Right lobe of liver (tissue), 6 donors: ENCODE measurements around the gene MOGAT3. TPM values are rescaled to one million over a fixed set of nuclear protein-coding genes. Genes with fewer than 3 reads are reported as not detected.

Source experiments
- ATAC-seq, 4 donors: fragments of 200-7000 bp; cut with Tn5 transposase; one replicate each; pipeline ENCODE4 v1.9.1; 2020; ENCODE audit warnings: mild to moderate bottlenecking in 4 of 4, moderate library complexity in 4 of 4
- DNase-seq, 3 donors: peaks; one replicate each; pipeline ENCODE4 v3.0.0-alpha.2; 2020
- H3K27ac ChIP-seq, 3 donors: fragments of 200-600 bp; one replicate each; pipeline ENCODE4 v1.8.0; 2022
- H3K27me3 ChIP-seq, 2 donors: fragments of 200-600 bp; one replicate each; pipeline ENCODE4 v1.8.0; 2022
- H3K36me3 ChIP-seq, 4 donors: fragments of 200-600 bp; sonication (generic) in 1 of 4; one replicate each; pipeline versions ENCODE4 v1.5.1 to v1.8.0; 2017 to 2022; ENCODE audit warnings: control low read depth in 1 of 4
- H3K4me1 ChIP-seq, 4 donors: fragments of 200-600 bp; sonication (generic) in 1 of 4; one replicate each; pipeline versions ENCODE4 v1.5.1 to v1.8.0; 2017 to 2022; ENCODE audit warnings: control low read depth in 1 of 4
- H3K4me3 ChIP-seq, 3 donors: fragments of 200-600 bp; one replicate each; pipeline ENCODE4 v1.8.0; 2022
- H3K9me3 ChIP-seq, 4 donors: fragments of 200-600 bp; sonication (generic) in 1 of 4; one replicate each; pipeline versions ENCODE4 v1.5.1 to v1.8.0; 2017 to 2022; ENCODE audit warnings: control low read depth in 1 of 4
- POLR2A ChIP-seq: fragments of 450-650 bp; IDR thresholded peaks from one replicate; pipeline ENCODE4 v1.6.1; 2017; ENCODE audit warnings: antibody characterized with exemption, mild to moderate bottlenecking
- WGBS: methylation state at CpG from one replicate; pipeline ENCODE4 v1.1.6; 2018; ENCODE audit warnings: low coverage, low lambda C conversion rate; ENCODE audit not compliant: insufficient coverage; ENCODE audit errors: missing lambda C conversion rate; 5-methylcytosine and 5-hydroxymethylcytosine counted together
- intact Hi-C, 2 donors: fragments of 100-400 bp; cut with DNase I; formaldehyde crosslinking; loops; one replicate each; pipeline versions ENCODE4 v1.11.2 to v1.14.1; 2022
- total RNA-seq, 6 experiments: library from RNA; depleted of rRNA in 2 of 6; stranded (reverse); fragments of >200 nt in 2 of 6; fragmentation: NEBNext Ultra II Directional in 3 of 6; extraction: Animal tissue kit (Norgen Biotek cat#: 25700) in 3 of 6; gene quantifications; one replicate each; pipeline versions ENCODE4 v1.1.0 to v1.2.4, GENCODE V29; 2016 to 2023
- TF ChIP-seq, protein P1 (sequence below), 4 donors: fragments of 200-600 bp in 3 of 4; fragments of 450-650 bp in 1 of 4; IDR thresholded peaks; one replicate each; pipeline versions ENCODE4 v1.5.1 to v1.8.0; 2016 to 2022; ENCODE audit warnings: antibody characterized with exemption in 4 of 4, mild to moderate bottlenecking in 2 of 4
- donor health status: DM: no; HTN: yes; CAD: no.
- donor health status: DM: no; HTN: no; CAD: no.
- donor health status: DM: no; HTN: no; CAD: no.
- donor health status: DM: no; HTN: yes; CAD: no.
- donor health status: DM: no; HTN: yes; CAD: no.

Gene MOGAT3
- total RNA-seq, 6 experiments from 2014 or later = 8.4 to 28.6 (median 15.7) TPM

DNA sequence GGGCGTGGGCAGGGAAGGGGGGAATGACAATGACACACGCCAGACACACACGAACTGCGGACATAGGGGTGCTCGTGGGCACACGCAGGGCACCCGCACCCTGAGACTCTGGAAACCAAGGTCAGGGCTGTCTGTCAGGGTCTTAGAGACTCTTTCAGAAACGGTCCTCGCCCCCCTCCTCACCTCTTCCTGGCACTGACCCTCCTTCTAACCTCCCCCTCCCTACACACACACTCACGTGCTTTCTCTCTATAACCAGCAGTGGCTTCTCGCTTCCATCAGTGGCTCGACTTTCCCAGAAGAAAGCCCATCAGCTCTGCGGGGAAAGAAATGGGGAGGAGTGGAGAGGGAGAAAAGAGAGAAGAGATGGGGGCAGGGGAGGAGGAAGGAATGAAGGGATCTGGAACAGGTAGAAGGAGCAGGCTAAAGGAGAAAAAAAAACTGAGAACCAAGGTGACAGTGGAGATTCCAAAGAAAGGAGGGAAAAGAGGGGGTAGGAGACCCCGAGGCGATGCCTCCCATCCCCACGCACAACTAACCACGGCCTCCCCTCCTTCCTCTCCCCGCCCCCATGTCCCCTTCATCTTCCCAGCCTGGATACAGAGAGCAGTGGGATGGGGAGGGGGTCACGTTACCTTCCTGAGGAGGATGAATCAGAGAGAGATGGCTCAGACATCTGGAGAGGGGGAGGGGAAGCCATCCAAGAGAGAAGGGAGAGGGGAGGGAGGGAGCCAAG lies 33.8 kb downstream of the MOGAT3 start:
- DNase-seq (no peak), ATAC-seq (no peak)
- Histone ChIP-seq H3K4me1 (peaks cover 0 to 23% (median 0%) of the 10 kb centered on the region in 4 donors), H3K4me3 (no peak overlapping the region), H3K36me3 (no peaks in the 10 kb centered on the region), H3K27me3 (peaks cover 0 to 28% of the 10 kb centered on the region in 2 donors), H3K27ac (no peak overlapping the region), H3K9me3 (no peaks in the 10 kb centered on the region)
- WGBS = under 1% methylated on average over 17 of the region's 19 CpGs
- TF ChIP-seq POLR2A = no peak
- TF ChIP-seq, protein P1, sequence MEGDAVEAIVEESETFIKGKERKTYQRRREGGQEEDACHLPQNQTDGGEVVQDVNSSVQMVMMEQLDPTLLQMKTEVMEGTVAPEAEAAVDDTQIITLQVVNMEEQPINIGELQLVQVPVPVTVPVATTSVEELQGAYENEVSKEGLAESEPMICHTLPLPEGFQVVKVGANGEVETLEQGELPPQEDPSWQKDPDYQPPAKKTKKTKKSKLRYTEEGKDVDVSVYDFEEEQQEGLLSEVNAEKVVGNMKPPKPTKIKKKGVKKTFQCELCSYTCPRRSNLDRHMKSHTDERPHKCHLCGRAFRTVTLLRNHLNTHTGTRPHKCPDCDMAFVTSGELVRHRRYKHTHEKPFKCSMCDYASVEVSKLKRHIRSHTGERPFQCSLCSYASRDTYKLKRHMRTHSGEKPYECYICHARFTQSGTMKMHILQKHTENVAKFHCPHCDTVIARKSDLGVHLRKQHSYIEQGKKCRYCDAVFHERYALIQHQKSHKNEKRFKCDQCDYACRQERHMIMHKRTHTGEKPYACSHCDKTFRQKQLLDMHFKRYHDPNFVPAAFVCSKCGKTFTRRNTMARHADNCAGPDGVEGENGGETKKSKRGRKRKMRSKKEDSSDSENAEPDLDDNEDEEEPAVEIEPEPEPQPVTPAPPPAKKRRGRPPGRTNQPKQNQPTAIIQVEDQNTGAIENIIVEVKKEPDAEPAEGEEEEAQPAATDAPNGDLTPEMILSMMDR (IDR thresholded peaks at IDR 0.05) = no peak
- intact Hi-C loops = loop anchor here in 1 of 2 donors (10.0 kb wide), 1 partner anchor 118 kb away; no protein-coding TSS in a partner anchor

- no peak overlapping the region for H3K4me3 ChIP-seq
- H3K27ac ChIP-seq = no peak overlapping the region
- DNase-seq (no peak), ATAC-seq (no peak)
- TF ChIP-seq, protein P1 (IDR thresholded peaks at IDR 0.05) = no peak
- TF ChIP-seq POLR2A = no peak
- 1% methylated on average over 9 of the region's 11 CpGs for WGBS
- peaks cover 0 to 23% of the 10 kb centered on the region in 2 donors for H3K27me3 ChIP-seq
- H3K36me3 ChIP-seq = no peaks in the 10 kb centered on the region
- H3K9me3 ChIP-seq = no peaks in the 10 kb centered on the region
- intact Hi-C loops = loop anchor here in 1 of 2 donors (10.0 kb wide), 1 partner anchor 118 kb away; no protein-coding TSS in a partner anchor
- H3K4me1 ChIP-seq = peaks cover 0 to 20% (median 0%) of the 10 kb centered on the region in 4 donors
Observed at GRCh38 chr7:101166648-101166908, 34.3 kb downstream of the MOGAT3 start.

DNA sequence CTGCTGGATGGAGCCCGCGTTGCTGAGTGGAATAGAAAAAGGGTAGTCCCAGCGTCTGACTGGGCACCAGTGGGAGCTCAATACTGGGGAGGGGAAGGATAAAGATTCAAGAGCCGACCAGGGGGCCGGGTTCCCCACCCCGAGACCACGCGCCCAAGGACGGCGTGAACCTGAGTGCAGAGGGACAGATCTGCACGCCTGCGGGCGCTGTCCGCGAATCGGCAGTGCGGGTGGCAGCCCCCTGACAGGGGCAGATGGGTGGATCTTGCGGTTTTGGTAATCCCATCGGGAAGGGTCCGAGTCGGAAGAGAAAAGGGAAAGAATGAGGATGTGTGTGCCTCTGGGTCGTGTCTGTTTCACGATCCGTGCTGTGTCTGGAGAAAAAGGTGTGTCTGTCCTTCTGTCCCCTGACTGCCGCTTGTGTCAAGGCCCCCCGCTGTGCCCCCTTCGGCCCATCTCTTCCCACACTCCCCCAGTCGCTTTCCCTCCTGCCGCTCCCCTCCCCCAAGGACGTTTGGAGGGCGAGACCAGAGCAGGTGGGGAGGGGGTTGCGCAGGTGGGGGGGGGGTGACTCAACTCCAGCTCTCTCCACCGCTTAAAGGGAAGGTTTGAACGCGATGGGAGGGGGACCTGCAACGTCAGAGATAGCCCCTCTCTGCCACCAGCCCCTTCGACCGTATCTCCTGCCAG lies 34.7 kb downstream of the MOGAT3 start:
- DNase-seq = no peak
- no peaks in the 10 kb centered on the region for H3K9me3 ChIP-seq
- H3K4me1 ChIP-seq = peaks cover 0 to 20% (median 0%) of the 10 kb centered on the region in 4 donors
- WGBS = 2% methylated on average over 31 of the region's 38 CpGs
- H3K4me3 ChIP-seq = no peak overlapping the region
- H3K27me3 ChIP-seq = peaks cover 0 to 21% of the 10 kb centered on the region in 2 donors
- intact Hi-C loops = loop anchor here in 1 of 2 donors (10.0 kb wide), 1 partner anchor 119 kb away; no protein-coding TSS in a partner anchor
- H3K36me3 ChIP-seq = no peaks in the 10 kb centered on the region
- ATAC-seq = no peak
- H3K27ac ChIP-seq = no peak overlapping the region
- TF ChIP-seq, protein P1 (IDR thresholded peaks at IDR 0.05) = no peak
- TF ChIP-seq POLR2A = no peak

DNA sequence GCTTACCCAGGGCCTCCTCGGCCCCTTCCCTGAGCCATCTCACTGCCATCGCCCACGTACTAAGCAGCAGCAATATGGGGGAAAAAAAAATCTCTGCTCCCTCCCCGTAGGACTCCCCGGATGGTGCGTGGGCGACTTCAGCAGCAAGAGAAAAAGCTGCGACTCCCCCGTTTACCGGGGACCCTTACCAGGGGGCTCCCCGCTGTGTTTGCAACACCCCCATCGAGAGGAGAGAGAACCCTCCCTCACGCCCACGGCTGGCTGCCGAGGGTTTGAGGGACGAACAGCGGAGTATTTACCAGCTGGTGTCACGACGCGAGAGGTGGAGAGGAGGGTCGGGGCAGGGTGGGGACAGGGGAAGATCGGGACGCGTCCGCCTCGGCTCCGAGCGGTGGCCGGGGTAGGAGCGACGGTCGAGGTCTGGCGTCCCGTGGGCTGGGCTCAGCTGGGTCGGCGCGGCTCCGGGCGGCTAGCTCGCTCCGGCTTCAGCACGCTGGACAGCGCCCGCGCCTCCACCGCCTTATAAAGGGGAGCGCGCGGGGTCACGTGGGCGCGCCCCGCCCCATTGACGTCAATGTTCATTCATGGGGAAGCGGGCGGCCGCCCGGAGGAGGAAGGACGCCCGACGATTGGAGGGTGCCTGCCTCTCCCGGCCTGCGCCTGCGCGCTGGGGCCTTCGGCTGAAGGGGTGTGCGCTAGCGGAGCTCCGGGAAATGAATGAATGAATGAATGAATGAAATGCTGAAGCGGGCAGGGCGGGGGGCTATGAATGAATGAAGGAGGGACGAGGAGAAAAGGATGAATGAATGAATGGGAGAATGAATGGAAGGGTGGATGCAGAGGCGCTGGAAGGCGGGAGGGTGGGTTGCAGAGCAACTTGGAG lies 35.5 kb downstream of the MOGAT3 start, which contains the start of gene VGF:
TSS of gene VGF (minus strand) at position 495 of the 883 bp plus-strand sequence. CDS start 726 bp downstream, outside the sequence.
- H3K27me3 ChIP-seq = peaks cover 0 to 19% of the 10 kb centered on the region in 2 donors
- H3K4me3 ChIP-seq = no peak within 1 kb of the TSS
- 2% methylated on average over 34 of the region's 74 CpGs for WGBS

More for the DNA sequence above, 35.5 kb downstream of the MOGAT3 start, which contains the start of gene VGF:
- TF ChIP-seq, protein P1 (IDR thresholded peaks at IDR 0.05) = no peak
- TF ChIP-seq POLR2A = no peak
- Histone ChIP-seq H3K27ac (no peak within 1 kb of the TSS), H3K9me3 (no peaks in the 10 kb centered on the region), H3K4me1 (peaks cover 0 to 20% (median 0%) of the 10 kb centered on the region in 4 donors), H3K36me3 (no peaks in the 10 kb centered on the region)
- peak; percentile 90 to 92 (median 91) for DNase-seq
- peak; percentile 85 to 95 (median 90) for ATAC-seq
- intact Hi-C loops = loop anchor here in 1 of 2 donors (10.0 kb wide), 1 partner anchor 119 kb away; no protein-coding TSS in a partner anchor
